Measurements from ENCODE around the gene SYNGR3.

Gene SYNGR3

GRCh38 chr16:1992704-1993317 lies 3.0 kb downstream of the SYNGR3 start:
- DNase-seq, result no peak

GRCh38 chr16:1993731-1994131 lies 4.0 kb downstream of the SYNGR3 start:
- no peak for DNase-seq

DNA sequence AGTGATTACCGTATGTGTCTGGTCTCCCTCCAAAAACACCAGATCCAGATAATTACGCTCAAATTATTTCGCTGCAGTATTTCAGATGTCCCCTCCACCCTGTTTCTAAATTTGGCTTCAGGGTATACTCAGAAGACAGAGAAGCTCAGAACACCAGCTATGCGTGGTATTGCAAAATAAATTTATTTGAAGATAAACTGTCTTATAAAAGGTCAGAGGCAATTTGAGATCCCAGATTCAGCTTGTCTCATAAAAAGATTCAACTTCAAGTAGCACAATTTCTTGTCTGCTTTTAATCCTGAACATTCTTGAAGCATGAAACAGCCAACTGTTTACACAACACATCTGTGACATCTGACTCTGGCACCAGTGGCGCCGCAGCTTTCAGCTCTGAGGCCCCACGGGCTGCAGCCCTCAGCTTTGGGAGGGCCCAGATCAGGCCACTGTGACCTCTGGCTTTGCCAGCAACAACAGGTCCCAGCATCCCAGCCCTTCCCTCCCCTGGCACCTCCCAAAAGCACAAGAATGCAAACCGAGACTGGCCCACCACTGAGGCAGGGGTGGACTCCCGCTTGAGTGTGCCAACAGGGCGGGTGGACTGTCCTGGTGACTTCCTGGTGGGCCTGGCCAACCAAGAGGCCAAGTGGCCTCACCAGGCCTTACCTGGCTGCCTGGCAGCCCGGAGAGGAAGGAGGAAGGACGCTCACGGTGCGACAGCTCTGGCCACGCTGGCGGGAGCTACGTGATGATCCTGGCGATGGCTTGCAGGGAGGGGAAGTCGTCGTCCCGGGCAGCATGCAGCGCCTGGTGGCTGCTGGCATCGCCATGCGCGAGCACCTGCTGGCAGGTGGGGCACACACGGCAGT lies 8.0 kb downstream of the SYNGR3 start:
- no peak for DNase-seq

DNA sequence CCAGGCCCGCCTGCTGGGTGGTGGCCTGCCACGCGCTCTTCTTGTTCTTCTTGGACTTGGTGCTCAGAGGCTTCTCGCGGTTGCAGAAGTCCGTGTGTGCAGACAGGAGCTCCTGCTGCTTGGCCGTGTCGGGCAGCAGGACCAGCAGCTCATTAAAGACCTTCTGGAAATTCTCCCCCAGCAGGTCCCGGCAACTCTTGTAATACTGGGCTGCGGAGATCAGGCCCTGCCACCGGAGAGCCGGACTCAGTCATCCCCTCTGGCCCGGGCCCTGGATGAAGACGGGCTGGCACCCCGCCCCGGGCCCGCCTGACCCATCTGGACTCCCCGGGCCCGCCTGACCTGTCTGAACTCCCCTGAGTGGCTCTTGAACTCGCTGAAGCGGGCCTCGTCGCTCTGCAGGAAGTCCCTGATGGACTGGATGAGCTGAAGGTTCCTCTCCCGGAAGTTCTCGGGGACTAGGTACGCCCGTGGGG lies 8.6 kb downstream of the SYNGR3 start:
- DNase-seq, result no peak

- DNase-seq, result no peak
Observed at GRCh38 chr16:1998852-1999801, 9.4 kb downstream of the SYNGR3 start.

DNA sequence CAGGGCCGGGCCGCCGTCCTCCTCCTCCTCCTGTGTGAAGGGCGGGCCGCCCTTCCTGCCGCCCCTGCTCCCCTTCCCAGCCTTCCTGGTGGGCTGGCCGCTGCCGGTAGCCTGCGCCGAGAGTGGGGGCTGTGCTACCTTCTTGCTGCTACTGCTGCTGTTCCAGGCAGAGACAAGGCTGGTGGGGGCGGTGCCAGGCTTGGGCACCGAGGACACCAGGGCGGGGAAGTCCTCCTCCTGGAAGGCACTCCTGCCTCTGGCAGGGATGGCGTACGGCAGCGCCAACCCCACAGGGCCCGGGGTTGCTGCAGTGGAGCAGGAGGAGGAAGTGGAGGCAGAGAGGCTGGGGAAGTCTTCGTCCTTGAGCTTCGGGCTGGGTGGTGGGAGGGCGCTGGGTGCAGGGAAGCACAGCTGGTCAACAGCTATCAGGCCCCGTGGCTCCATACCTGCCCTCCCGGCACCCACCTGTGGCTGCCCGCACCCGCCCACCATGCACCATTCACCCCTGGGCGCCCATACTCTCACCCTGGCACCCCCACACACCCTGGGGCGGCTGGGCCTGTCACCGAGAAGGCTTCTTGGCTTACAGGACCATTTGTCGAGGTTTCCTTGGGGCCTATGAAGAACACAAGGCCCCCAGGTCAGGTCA lies 10.2 kb downstream of the SYNGR3 start:
- no peak for DNase-seq

- no peak for DNase-seq
Observed at GRCh38 chr16:2001035-2001434, 11.3 kb downstream of the SYNGR3 start.

DNA sequence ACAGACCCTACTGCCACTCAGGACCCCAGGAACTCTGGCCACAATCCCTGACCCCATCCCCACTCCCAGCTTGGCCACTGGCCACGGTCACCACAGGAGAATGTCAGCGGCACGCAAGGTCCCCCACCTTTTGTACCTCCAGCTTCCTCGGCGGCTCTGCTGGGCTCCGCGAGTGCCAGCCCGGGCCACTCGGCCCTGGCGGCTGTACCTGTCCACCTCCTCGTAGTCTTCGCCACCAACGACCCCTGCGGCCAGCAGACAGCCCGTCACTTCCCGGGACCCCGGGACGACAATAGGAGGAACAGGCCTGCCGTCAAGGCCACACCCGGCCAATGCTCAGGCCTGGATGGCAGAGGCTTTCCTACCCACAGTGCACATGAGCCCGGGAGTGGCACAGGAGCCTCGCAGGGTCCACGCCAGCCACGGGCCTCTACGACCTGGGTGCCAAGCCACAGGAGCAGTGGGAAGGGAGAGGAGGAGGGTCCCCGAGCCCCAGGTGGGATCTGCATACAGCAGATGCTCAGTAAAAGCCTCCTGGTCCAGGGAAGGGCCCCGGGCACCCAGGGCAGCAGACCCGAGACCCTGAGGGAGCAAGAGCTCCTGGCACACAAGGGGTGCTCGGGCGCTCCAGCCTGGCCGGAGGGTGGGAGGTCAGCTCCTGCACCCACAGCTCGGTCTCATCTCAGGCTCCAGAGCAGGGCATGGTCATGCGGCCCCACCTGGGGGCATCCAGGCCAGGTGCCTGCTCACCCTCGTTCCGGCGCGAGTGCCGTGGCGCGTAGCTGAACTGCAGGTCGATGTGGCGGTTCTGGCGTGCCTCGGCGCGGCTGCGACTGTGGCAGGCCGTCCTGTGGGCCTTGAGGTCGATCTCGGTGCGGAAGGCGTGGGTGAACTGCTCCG lies 11.9 kb downstream of the SYNGR3 start:
- DNase-seq, result no peak

- no peak for DNase-seq
Observed at GRCh38 chr16:2002406-2003230, 12.8 kb downstream of the SYNGR3 start.

- DNase-seq, result no peak
Observed at GRCh38 chr16:2003231-2003826, 13.6 kb downstream of the SYNGR3 start.

DNA sequence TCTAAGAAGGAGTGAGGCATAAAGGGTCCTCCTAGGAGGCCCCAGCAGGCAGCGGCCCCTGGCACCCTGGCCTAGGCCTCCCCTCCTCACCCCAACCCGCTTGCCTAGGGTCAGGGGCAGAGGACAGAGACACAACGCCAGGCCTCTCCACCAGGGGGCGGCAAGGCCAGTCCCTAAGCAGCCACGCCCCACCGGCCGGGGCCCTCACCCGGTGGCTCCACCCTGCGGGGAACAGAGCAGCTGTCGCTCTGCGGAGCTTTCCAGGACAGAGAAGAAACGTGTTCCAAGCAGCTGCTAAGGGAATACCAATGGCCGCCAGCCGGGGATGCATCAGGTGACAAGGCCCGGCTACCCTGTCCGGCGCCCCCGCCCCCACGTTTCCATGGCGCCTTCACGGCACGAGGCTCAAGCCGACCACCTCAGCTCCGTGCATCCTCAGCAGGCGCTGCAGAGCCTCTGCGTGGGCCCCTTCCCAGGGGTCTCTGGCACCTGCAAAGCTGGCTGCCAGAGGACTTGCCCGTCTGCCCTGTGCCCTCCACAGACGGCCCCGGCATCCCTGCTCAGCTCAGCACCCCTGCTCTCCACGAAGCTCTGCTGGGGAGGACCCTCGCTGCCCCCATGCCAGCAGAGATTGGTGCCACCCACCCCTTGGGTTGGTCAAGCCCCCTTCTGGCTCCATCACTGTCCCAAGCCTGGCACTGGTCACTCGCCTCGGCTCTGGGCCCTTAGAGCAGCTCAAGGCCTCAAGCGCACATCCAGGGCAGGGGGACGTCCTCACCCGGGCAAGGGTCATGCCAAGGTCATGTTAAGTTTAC lies 14.3 kb downstream of the SYNGR3 start:
- DNase-seq, result peak; percentile 72 to 83 (median 78)

- no peak for DNase-seq
Observed at GRCh38 chr16:2004795-2005517, 15.2 kb downstream of the SYNGR3 start.

- DNase-seq, result no peak
Observed at GRCh38 chr16:2005646-2006045, 15.9 kb downstream of the SYNGR3 start.

GRCh38 chr16:2006317-2006716 lies 16.5 kb downstream of the SYNGR3 start:
- no peak for DNase-seq

GRCh38 chr16:2007081-2007836 lies 17.5 kb downstream of the SYNGR3 start:
- DNase-seq, result no peak

GRCh38 chr16:2008009-2008526 lies 18.3 kb downstream of the SYNGR3 start:
- no peak for DNase-seq

DNA sequence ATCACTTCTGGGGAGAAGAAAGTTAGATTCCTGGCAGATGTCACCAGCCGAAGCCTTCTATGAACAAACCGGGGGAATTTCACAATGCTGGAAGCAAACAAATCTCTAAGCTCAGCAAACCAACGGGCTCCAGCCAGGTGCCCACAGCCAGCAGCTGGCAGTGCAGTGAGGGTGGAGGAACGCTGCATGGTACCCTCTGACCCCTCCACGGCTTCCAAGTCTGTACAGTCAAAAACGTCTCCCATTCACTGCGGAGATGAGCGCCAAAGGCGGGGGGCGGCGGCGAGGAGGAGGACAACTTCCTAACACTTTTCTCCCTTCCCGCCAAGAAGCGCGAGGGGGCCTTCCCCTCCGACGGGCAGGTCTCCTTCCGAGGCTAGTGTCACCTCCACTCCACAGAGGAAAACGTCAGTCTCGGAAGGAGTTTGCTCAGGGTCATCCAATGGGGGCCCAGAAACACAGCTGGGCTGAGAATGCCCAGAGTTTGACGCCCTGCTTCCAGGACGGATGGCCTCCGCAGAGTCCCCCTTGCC lies 18.9 kb downstream of the SYNGR3 start:
- DNase-seq, result no peak

All from activated CD4-positive, CD25-positive, alpha-beta regulatory T cell (primary cell).